ENCODE data around the gene AUTS2. TPM values are rescaled to one million over a fixed set of nuclear protein-coding genes. Genes with fewer than 3 reads are reported as not detected.
A peak's percentile ranks its signal among the peaks of the same experiment; 100 is the strongest.

Gene AUTS2
- total RNA-seq, 3 donors from 2014 or later: 31.5 to 94.3 (median 81.3) TPM

GRCh38 chr7:70773406-70773805, 1175.1 kb downstream of the AUTS2 start:
- intact Hi-C loops (cut with DNase I; ENCODE audit: low total_unique reads): no loop called here
- no peak overlapping the region for H3K4me3 ChIP-seq
- DNase-seq (ENCODE audit: low spot score in 2 of 2): no peak
- no peaks in the 10 kb centered on the region for H3K9me3 ChIP-seq
- H3K27me3 ChIP-seq: no peaks in the 10 kb centered on the region
- TF ChIP-seq CTCF (IDR thresholded peaks at IDR 0.05): no peak
- H3K27ac ChIP-seq: no peak overlapping the region
- no peaks in the 10 kb centered on the region for H3K36me3 ChIP-seq
- H3K4me1 ChIP-seq: peaks cover 0 to 12% of the 10 kb centered on the region in 2 donors

GRCh38 chr7:70774950-70775527, 1176.8 kb downstream of the AUTS2 start:
- no peaks in the 10 kb centered on the region for H3K9me3 ChIP-seq
- H3K36me3 ChIP-seq: peaks cover 4% of the 10 kb centered on the region
- H3K4me1 ChIP-seq: peaks cover 0 to 12% of the 10 kb centered on the region in 2 donors
- H3K27ac ChIP-seq: no peak overlapping the region
- intact Hi-C loops (cut with DNase I; ENCODE audit: low total_unique reads): no loop called here
- H3K27me3 ChIP-seq: no peaks in the 10 kb centered on the region
- DNase-seq (ENCODE audit: low spot score in 2 of 2): no peak
- no peak overlapping the region for H3K4me3 ChIP-seq
- no peak for TF ChIP-seq POLR2AphosphoS5 (IDR thresholded peaks at IDR 0.05)
- no peak for TF ChIP-seq POLR2A (IDR thresholded peaks at IDR 0.05)
- no peak for TF ChIP-seq CTCF (IDR thresholded peaks at IDR 0.05)

GRCh38 chr7:70775570-70776156, 1177.4 kb downstream of the AUTS2 start:
- Histone ChIP-seq H3K9me3 (no peaks in the 10 kb centered on the region), H3K27me3 (no peaks in the 10 kb centered on the region), H3K36me3 (peaks cover 4% of the 10 kb centered on the region), H3K4me1 (peaks cover 0 to 12% of the 10 kb centered on the region in 2 donors), H3K27ac (peak overlapping the region in 1 of 2 donors; percentile 68), H3K4me3 (no peak overlapping the region)
- DNase-seq (ENCODE audit: low spot score in 2 of 2): no peak
- intact Hi-C loops (cut with DNase I; ENCODE audit: low total_unique reads): no loop called here
- no peak for TF ChIP-seq POLR2AphosphoS5 (IDR thresholded peaks at IDR 0.05)
- peak in 1 of 3 donors; percentile 23 for TF ChIP-seq CTCF (IDR thresholded peaks at IDR 0.05)

GRCh38 chr7:70776627-70777101, 1178.4 kb downstream of the AUTS2 start:
- peak overlapping the region; percentile 68 to 71 for H3K27ac ChIP-seq
- no peak overlapping the region for H3K4me3 ChIP-seq
- TF ChIP-seq POLR2AphosphoS5 (IDR thresholded peaks at IDR 0.05): no peak
- TF ChIP-seq CTCF (IDR thresholded peaks at IDR 0.05): no peak
- TF ChIP-seq POLR2A (IDR thresholded peaks at IDR 0.05): no peak
- no peaks in the 10 kb centered on the region for H3K9me3 ChIP-seq
- peak in 1 of 2 donors; percentile 57 for DNase-seq (ENCODE audit: low spot score in 2 of 2)
- H3K27me3 ChIP-seq: no peaks in the 10 kb centered on the region
- H3K36me3 ChIP-seq: peaks cover 4% of the 10 kb centered on the region
- intact Hi-C loops (cut with DNase I; ENCODE audit: low total_unique reads): no loop called here
- peaks cover 0 to 12% of the 10 kb centered on the region in 2 donors for H3K4me1 ChIP-seq

- Histone ChIP-seq H3K36me3 (peaks cover 4% of the 10 kb centered on the region), H3K4me3 (no peak overlapping the region), H3K27ac (peak overlapping the region; percentile 68 to 71), H3K9me3 (no peaks in the 10 kb centered on the region), H3K4me1 (peaks cover 0 to 12% of the 10 kb centered on the region in 2 donors), H3K27me3 (no peaks in the 10 kb centered on the region)
- TF ChIP-seq POLR2A (IDR thresholded peaks at IDR 0.05): no peak
- TF ChIP-seq POLR2AphosphoS5 (IDR thresholded peaks at IDR 0.05): no peak
- TF ChIP-seq CTCF (IDR thresholded peaks at IDR 0.05): no peak
- intact Hi-C loops (cut with DNase I; ENCODE audit: low total_unique reads): no loop called here
- DNase-seq (ENCODE audit: low spot score in 2 of 2): no peak
Measured at GRCh38 chr7:70777251-70777650, 1179.0 kb downstream of the AUTS2 start.

All from breast epithelium (tissue), 4 donors.